CD4-positive, alpha-beta T cell treated with Interleukin-15 for 4 hours (primary cell): ENCODE results near the gene SWSAP1.
"Not testable (repeated sequence)": the region's sequence is repeated elsewhere in the genome, so short reads cannot be mapped to it uniquely, and the experiment has no call there.

ENCODE experiments used
- DNase-seq: peaks from one replicate; pipeline ENCODE4 v3.0.0-alpha.2; 2020; ENCODE audit warnings: low spot score

Gene SWSAP1

GRCh38 chr19:11379269-11379845, 4.9 kb downstream of the SWSAP1 start:
- DNase-seq, result not testable (repeated sequence)

- DNase-seq, result no peak
These were observed 5.4 kb downstream of the SWSAP1 start for GRCh38 chr19:11379857-11380350.

- peak; percentile 99 for DNase-seq
These were observed 6.4 kb downstream of the SWSAP1 start for GRCh38 chr19:11380653-11381537.

- DNase-seq, result peak; percentile 18
These were observed 8.6 kb downstream of the SWSAP1 start for GRCh38 chr19:11382898-11383705.

GRCh38 chr19:11383706-11384048, 9.2 kb downstream of the SWSAP1 start:
- no peak for DNase-seq

GRCh38 chr19:11384778-11385129, 10.3 kb downstream of the SWSAP1 start:
- DNase-seq, result no peak

- no peak for DNase-seq
These were observed 12.9 kb downstream of the SWSAP1 start for GRCh38 chr19:11387162-11388034.

- no peak for DNase-seq
These were observed 15.9 kb downstream of the SWSAP1 start for GRCh38 chr19:11390359-11390758.

GRCh38 chr19:11390933-11391680, 16.6 kb downstream of the SWSAP1 start:
- DNase-seq, result no peak

- DNase-seq, result no peak
These were observed 22.7 kb downstream of the SWSAP1 start for GRCh38 chr19:11397089-11397610.

- DNase-seq, result no peak
These were observed 25.2 kb downstream of the SWSAP1 start for GRCh38 chr19:11399667-11400066.

- DNase-seq, result no peak
These were observed 26.3 kb downstream of the SWSAP1 start for GRCh38 chr19:11400798-11401197.

- no peak for DNase-seq
These were observed 27.5 kb downstream of the SWSAP1 start for GRCh38 chr19:11401808-11402543.

- DNase-seq, result no peak
These were observed 30.2 kb downstream of the SWSAP1 start for GRCh38 chr19:11404588-11405222.

GRCh38 chr19:11405846-11406643, 31.6 kb downstream of the SWSAP1 start:
- no peak for DNase-seq

GRCh38 chr19:11406703-11407236, 32.3 kb downstream of the SWSAP1 start:
- not testable (repeated sequence) for DNase-seq

GRCh38 chr19:11408591-11408990, 34.1 kb downstream of the SWSAP1 start:
- no peak for DNase-seq

- no peak for DNase-seq
These were observed 36.2 kb downstream of the SWSAP1 start for GRCh38 chr19:11410682-11411081.
